GM18511 (cell line): ENCODE measurements around the gene FTO.

Experiments used
- ATAC-seq: cut with Tn5 transposase; IDR thresholded peaks from one replicate; pipeline ENCODE4 v1.9.1; 2021; ENCODE audit warnings: mild to moderate bottlenecking, moderate library complexity; ENCODE audit not compliant: unreplicated experiment

Gene FTO

GRCh38 chr16:53922067-53922806 is 218.3 kb downstream of the FTO start:
- ATAC-seq = no peak

- ATAC-seq = no peak
These were observed 219.0 kb downstream of the FTO start for GRCh38 chr16:53922807-53923571.

DNA sequence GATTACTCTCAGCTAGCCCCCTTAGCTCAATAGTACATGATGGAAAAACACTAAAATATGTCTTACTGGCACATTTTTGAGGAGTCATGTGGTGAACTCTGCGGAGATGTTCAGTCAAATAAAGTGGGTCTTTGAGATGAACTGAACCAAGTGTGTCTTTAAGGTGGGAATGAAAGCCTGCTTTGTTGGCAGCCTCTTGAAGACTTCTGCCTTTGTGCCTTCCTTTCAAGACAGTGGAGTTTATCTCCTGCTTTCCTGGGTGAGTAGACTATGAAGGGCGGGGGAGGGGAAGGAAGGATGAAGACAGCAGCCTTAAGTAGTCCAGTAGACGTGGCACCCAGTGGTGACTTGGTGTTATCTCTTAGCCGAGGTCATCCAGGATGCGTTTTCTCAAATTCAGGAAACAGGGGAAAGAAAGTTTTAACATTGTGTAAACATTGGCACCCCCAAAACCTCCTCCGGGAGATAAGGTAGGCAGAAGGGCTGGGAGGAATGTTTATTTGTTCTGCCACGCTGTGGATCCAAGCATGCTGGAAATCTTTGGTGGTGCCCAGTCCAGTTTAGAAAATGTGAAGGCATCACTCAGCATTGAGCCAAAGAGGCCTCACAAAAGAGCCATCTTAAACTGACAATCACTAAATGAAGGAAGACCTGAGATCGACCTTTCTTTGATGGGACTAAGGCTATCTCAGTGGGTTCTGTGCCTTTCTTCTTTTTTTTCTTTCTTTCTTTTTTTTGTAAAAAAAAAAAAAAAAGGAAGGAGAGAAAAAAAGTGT is 220.6 kb downstream of the FTO start:
- ATAC-seq = no peak

DNA sequence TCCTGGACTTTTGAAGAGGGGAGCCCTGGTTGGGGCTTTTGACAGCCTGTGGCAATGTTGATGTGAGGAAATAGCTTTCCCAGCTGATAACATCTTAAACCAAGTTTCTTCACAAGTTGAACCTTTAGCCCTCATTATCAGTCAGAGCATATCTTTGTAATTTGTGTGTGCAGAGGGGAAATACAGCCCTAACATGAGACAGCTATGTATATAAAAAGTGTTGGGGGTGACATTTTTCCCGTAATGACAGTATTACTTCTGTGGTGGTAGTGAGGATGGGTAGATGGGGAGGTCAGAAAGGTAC is 221.1 kb downstream of the FTO start:
- no peak for ATAC-seq

- no peak for ATAC-seq
These were observed 221.6 kb downstream of the FTO start for GRCh38 chr16:53925526-53925925.

DNA sequence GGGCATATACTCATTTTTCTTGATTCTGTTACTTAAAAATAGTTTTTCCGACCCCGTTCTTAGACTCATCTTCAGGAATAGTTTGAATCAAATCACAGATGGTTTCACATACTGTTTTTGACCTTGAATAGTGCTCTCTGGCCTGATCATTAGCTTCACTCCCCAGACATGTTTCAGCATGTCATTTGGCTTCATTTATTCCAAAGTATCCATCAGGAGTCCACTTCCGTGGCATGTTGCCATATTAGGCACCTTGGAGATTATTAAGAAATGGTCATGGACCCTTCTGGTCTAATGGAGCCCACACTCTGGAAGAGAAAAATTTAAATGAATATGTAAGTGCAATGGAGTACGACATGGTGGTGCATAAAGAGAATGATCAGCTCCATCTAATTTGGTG is 222.3 kb downstream of the FTO start:
- ATAC-seq = no peak

GRCh38 chr16:53932975-53933374 is 229.0 kb downstream of the FTO start:
- no peak for ATAC-seq

- no peak for ATAC-seq
These were observed 229.5 kb downstream of the FTO start for GRCh38 chr16:53933407-53933806.

- no peak for ATAC-seq
These were observed 232.1 kb downstream of the FTO start for GRCh38 chr16:53936052-53936451.

DNA sequence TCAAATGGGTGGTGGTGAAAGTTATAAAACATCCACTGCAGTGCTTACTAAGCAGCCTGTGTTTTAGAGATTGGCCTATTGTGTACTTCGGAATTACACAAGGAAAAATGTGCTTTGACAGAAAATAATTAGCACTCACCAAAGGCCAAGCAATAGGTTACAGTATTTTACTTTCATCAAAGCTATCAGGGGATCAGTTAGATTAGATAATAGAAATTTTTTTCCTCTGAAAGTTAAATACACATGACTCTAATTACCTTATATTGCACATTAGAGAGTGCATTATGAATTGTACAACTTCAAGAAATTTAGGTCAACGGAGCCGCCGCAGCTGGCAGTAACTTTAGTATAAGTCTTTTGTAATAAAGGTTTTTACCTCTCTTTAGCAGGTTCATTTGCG is 232.6 kb downstream of the FTO start:
- ATAC-seq = no peak

DNA sequence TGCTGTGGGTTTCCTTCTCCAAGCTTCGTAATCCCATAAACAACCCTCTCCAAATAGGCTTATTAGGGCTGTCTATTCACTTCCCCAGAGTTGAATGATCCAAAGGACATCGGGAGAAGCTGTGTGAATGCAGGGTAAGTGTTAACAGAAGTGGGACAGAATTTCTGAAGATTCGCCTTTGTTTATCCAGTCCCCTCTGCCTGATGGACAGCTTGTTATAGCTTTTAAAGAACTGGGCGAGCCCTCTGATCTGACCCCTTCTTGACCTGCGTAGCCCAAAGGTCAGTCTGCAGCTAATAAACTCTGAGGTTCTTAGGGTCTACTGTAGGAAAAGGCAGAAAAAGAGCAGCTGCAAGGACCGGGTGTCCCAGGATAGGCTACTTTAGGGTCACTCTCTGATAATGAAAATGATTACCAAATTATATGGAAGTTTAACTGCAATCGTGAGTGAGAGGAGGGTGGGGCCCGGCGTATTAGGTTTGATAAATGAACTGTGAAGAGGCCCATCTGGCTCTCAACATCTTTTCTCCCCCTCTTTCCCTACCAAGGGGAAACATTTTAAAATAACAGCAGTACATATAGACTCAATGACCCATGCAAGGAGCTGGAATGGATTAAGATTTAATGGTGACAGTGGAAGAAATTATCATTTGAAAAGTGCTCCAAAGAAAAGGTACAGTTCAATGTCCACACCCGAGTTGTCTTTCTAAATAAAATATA is 233.4 kb downstream of the FTO start:
- ATAC-seq = no peak

GRCh38 chr16:53944025-53944424 is 240.1 kb downstream of the FTO start:
- no peak for ATAC-seq

- no peak for ATAC-seq
These were observed 242.0 kb downstream of the FTO start for GRCh38 chr16:53945996-53946395.

DNA sequence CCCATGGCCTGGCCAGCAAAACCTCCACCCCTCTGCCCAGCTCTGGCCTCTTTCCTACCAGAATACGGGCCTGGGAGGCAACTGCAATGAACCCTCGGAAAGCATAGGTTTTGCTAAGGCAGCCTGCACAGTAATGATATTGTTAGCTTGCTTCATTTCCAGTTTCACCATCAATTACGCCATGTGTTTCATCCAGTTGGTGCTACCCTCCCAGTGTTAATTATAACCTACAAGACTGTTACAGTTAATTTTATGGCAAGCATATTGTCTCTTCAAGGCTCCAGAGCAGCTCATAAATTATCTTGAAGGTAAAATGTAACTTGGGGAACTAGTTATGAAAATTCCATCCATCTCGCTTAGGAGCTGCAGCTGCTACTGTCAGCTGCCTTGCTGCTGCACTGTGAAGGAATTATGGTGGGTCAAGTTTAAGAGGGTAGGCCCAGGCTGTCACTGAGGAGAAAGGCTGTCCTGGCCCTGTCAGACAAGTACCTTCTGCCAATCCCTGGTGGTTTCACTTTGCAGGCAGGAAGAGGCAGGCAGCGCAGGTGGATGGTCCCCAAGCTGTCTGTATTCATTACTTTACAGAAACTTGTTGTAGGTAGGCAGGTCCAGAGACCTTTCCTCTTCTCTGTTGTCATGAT is 242.9 kb downstream of the FTO start:
- ATAC-seq = no peak

DNA sequence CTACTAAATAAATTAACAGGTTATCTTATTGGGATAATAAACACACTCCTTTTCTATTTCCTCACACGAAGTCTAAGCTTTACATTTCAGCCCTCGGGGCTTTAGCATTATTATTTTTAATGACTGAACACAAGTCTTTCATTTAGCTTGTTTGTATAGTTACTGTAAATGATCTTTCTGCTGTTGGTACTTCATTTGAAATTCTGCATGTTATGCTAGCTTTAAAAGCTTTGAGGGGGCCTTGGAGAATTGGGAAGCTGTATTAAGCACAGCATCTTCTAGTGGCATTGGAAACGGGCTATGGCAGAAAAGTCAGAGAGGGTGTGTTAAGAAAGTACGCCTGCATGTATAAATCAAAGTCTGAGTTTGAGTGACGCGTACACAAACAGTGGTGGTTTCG is 243.7 kb downstream of the FTO start:
- no peak for ATAC-seq

- no peak for ATAC-seq
These were observed 244.4 kb downstream of the FTO start for GRCh38 chr16:53948326-53948725.

GRCh38 chr16:53948734-53949430 is 244.9 kb downstream of the FTO start:
- ATAC-seq = no peak

DNA sequence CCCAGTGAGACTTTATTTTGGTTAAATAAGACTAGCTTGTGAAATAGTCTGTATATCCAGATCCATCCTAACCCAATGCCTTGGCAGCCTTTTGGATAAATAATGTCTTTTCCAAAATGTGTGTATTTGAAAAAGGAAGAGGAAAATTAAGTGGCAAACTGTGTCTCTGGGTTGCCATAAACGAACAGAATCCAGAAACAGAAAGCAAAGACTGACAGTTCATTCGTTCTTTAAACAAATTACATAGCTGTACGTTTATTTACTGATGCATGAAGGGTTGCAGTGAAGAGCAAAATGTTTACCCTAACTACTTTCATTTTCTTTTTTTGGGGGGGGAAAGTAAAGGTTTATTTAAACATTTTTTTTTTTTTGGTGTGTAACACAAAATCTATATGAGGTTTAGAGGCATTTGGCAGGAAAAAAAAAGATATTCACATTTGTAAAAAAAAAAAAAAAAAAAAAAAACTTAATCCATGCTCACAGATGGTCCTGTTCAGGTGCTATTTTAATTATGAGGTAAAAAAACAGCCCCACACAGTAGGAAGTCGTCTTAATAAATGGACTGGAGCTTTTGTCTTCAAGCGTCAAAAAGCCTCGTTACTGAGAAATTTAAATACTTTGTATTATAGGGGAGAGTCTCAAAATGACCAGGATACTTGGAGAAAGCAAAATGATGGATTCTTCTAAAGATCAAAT is 245.9 kb downstream of the FTO start:
- peak; percentile 73 for ATAC-seq

- ATAC-seq = no peak
These were observed 246.7 kb downstream of the FTO start for GRCh38 chr16:53950677-53951076.
